Upper lobe of left lung (tissue), 6 donors: ENCODE measurements around the gene SNTG2. TPM values are rescaled to one million over a fixed set of nuclear protein-coding genes. Genes with fewer than 3 reads are reported as not detected.
A peak's percentile ranks its signal among the peaks of the same experiment; 100 is the strongest.

Source experiments
- ATAC-seq, 2 donors: fragments of 200-7000 bp; cut with Tn5 transposase; one replicate each; pipeline ENCODE4 v1.9.1; 2022; ENCODE audit warnings: mild to moderate bottlenecking in 2 of 2, moderate library complexity in 2 of 2; ENCODE audit not compliant: low FRiP score in 2 of 2
- DNase-seq, 2 donors: peaks; one replicate each; pipeline ENCODE4 v3.0.0-alpha.2; 2019 to 2020
- H3K27ac ChIP-seq, 4 donors: fragments of 200-600 bp; sonication (generic); one replicate each; pipeline ENCODE4 v1.5.1; 2016 to 2019
- H3K27me3 ChIP-seq, 4 donors: fragments of 200-600 bp; sonication (generic); one replicate each; pipeline ENCODE4 v1.5.1; 2017 to 2019
- H3K36me3 ChIP-seq, 4 donors: fragments of 200-600 bp; sonication (generic); one replicate each; pipeline ENCODE4 v1.5.1; 2016 to 2019
- H3K4me1 ChIP-seq, 4 donors: fragments of 200-600 bp; sonication (generic); one replicate each; pipeline ENCODE4 v1.5.1; 2018 to 2019
- H3K4me3 ChIP-seq, 4 donors: fragments of 200-600 bp; sonication (generic); one replicate each; pipeline ENCODE4 v1.5.1; 2017 to 2019; ENCODE audit warnings: mild to moderate bottlenecking in 2 of 4, moderate library complexity in 1 of 4
- H3K9me3 ChIP-seq, 4 donors: fragments of 200-600 bp; sonication (generic); one replicate each; pipeline ENCODE4 v1.5.1; 2018 to 2019
- EP300 ChIP-seq, 4 donors: sonication (generic); formaldehyde crosslinking; IDR thresholded peaks; one replicate each; pipeline ENCODE4 v1.5.1; 2017; ENCODE audit warnings: antibody characterized with exemption in 4 of 4, control low read depth in 2 of 4
- POLR2A ChIP-seq, 4 donors: fragments of 450-650 bp; IDR thresholded peaks; one replicate each; pipeline ENCODE4 v1.5.1; 2016 to 2017; ENCODE audit warnings: antibody characterized with exemption in 4 of 4, mild to moderate bottlenecking in 2 of 4
- POLR2AphosphoS5 ChIP-seq, 2 donors: sonication (generic); formaldehyde crosslinking; IDR thresholded peaks; one replicate each; pipeline ENCODE4 v1.5.1; 2017; ENCODE audit warnings: antibody characterized with exemption in 2 of 2
- WGBS, 2 donors: methylation state at CpG; one replicate each; pipeline ENCODE4 v1.1.5; 2017 to 2018; 5-methylcytosine and 5-hydroxymethylcytosine counted together
- total RNA-seq, 6 donors: library from RNA; depleted of rRNA in 4 of 6; stranded (reverse); fragments of >200 nt in 4 of 6; gene quantifications; one replicate each; pipeline versions ENCODE4 v1.1.0 to v1.2.1, GENCODE V29; 2016 to 2021
- TF ChIP-seq, protein P1 (sequence below), 6 experiments: fragments of 450-650 bp in 4 of 6; fragments of 200-600 bp in 2 of 6; sonication (generic) in 2 of 6; IDR thresholded peaks; one replicate each; pipeline ENCODE4 v1.5.1; 2016 to 2019; ENCODE audit warnings: antibody characterized with exemption in 6 of 6
- donor health status: DM: no; HTN: no; CAD: no; lungs with moderate emphysema.
- donor health status: DM: no; HTN: yes; CAD: no; lungs with severe emphysema.

SNTG2 gene
- total RNA-seq, 6 donors from 2014 or later, result 1.1 to 13.6 (median 3.0) TPM

DNA sequence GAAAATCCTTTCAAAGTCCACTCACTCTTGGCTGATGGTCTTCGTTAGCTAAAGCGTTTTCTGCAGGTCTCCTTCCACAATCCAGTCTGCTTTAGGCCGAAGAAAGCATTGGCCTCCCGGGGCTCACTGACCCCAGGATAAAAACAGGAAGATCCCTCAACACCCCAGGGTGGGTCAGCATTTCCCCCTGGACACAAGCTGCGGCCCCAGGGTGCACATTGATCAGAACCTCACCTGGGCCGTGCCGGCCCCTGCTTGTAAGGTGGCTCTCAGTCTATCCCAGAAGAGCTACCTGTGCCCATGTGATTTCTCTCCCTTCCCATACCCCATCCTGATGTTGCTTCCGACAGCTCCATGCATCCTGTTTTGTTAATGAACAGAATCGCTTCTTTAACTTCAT is 349.6 kb downstream of the SNTG2 start:
- whole genome bisulfite sequencing, 2 donors, result 87 to 88% methylated on average over 5 to 9 of the region's 9 CpGs

DNA sequence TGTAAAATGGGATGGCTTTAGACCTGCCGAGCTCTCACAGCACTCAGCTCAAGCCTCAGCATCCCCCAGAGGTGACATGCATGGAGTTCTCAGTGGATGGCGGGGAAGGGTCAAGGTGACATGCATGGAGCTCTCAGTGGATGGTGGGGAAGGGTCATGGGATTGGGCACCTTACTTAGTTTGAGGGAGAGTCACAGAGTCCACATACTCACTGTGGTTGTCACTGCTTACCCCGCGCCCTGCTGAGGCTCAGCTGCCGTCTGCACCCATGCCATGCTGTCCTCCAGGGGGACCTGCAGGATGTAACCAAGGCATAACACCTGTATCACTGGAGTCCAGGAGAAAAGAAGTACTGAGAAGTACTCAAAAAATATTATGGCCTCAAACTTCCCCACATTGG is 350.4 kb downstream of the SNTG2 start:
- TF ChIP-seq POLR2AphosphoS5 (IDR thresholded peaks at IDR 0.05), result no peak
- TF ChIP-seq POLR2A (IDR thresholded peaks at IDR 0.05), result no peak
- TF ChIP-seq, protein P1, sequence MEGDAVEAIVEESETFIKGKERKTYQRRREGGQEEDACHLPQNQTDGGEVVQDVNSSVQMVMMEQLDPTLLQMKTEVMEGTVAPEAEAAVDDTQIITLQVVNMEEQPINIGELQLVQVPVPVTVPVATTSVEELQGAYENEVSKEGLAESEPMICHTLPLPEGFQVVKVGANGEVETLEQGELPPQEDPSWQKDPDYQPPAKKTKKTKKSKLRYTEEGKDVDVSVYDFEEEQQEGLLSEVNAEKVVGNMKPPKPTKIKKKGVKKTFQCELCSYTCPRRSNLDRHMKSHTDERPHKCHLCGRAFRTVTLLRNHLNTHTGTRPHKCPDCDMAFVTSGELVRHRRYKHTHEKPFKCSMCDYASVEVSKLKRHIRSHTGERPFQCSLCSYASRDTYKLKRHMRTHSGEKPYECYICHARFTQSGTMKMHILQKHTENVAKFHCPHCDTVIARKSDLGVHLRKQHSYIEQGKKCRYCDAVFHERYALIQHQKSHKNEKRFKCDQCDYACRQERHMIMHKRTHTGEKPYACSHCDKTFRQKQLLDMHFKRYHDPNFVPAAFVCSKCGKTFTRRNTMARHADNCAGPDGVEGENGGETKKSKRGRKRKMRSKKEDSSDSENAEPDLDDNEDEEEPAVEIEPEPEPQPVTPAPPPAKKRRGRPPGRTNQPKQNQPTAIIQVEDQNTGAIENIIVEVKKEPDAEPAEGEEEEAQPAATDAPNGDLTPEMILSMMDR (IDR thresholded peaks at IDR 0.05), result no peak
- TF ChIP-seq EP300 (IDR thresholded peaks at IDR 0.05), result no peak

More for the DNA sequence above, 349.6 kb downstream of the SNTG2 start:
- ATAC-seq (no peak), DNase-seq (no peak)
- H3K36me3 ChIP-seq, result no peaks in the 10 kb centered on the region
- no peak overlapping the region for H3K4me3 ChIP-seq
- H3K4me1 ChIP-seq, result no peaks in the 10 kb centered on the region
- H3K9me3 ChIP-seq, result no peaks in the 10 kb centered on the region
- no peak for TF ChIP-seq POLR2AphosphoS5 (IDR thresholded peaks at IDR 0.05)
- no peak overlapping the region for H3K27ac ChIP-seq
- no peaks in the 10 kb centered on the region for H3K27me3 ChIP-seq

DNA sequence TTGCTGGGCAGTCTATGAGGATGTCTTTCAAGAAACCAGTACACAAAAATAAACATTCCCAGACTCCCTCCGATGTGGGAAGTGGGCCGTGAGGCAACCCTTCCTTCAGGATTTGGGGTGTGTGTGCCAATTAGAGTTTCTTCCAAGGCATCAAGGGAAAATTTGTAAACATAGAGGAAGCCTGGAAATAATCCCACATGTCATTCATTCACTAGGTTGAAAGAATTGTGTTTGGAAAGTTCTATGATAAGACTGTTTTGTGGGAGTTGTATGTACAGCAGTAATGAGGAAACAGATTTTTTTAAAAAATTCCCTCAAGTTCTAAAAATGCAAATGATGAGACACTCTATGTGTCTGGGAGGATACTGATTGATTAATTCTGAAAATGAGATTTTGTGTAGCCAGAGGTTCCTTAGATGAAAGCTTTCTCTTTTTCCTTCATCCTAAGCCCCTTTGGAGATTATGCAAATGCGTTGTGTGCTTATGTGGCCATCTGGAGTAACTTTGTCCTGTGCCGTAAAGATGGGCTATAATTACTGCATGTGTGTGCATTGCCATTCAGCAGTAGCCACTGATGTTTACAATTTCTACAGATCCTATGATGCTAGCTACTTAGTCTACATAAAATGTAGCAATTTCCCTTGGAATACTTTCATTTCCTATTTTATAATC is 354.8 kb downstream of the SNTG2 start:
- no peaks in the 10 kb centered on the region for H3K4me1 ChIP-seq
- H3K9me3 ChIP-seq, result no peaks in the 10 kb centered on the region
- DNase-seq, result no peak
- whole genome bisulfite sequencing, 2 donors, result 61 to 80% methylated on average over 4 of the region's 4 CpGs
- no peak for ATAC-seq
- no peak overlapping the region for H3K27ac ChIP-seq
- no peak overlapping the region for H3K4me3 ChIP-seq
- no peaks in the 10 kb centered on the region for H3K36me3 ChIP-seq
- no peaks in the 10 kb centered on the region for H3K27me3 ChIP-seq
- TF ChIP-seq POLR2A (IDR thresholded peaks at IDR 0.05), result no peak
- no peak for TF ChIP-seq EP300 (IDR thresholded peaks at IDR 0.05)
- TF ChIP-seq, protein P1 (IDR thresholded peaks at IDR 0.05), result no peak
- no peak for TF ChIP-seq POLR2AphosphoS5 (IDR thresholded peaks at IDR 0.05)

More for the DNA sequence above, 350.4 kb downstream of the SNTG2 start:
- H3K27ac ChIP-seq, result no peak overlapping the region
- no peaks in the 10 kb centered on the region for H3K27me3 ChIP-seq
- H3K9me3 ChIP-seq, result no peaks in the 10 kb centered on the region
- H3K36me3 ChIP-seq, result no peaks in the 10 kb centered on the region
- DNase-seq (no peak), ATAC-seq (no peak)
- WGBS, 2 donors, result 90 to 98% methylated on average over 5 of the region's 5 CpGs
- no peak overlapping the region for H3K4me3 ChIP-seq
- no peaks in the 10 kb centered on the region for H3K4me1 ChIP-seq

DNA sequence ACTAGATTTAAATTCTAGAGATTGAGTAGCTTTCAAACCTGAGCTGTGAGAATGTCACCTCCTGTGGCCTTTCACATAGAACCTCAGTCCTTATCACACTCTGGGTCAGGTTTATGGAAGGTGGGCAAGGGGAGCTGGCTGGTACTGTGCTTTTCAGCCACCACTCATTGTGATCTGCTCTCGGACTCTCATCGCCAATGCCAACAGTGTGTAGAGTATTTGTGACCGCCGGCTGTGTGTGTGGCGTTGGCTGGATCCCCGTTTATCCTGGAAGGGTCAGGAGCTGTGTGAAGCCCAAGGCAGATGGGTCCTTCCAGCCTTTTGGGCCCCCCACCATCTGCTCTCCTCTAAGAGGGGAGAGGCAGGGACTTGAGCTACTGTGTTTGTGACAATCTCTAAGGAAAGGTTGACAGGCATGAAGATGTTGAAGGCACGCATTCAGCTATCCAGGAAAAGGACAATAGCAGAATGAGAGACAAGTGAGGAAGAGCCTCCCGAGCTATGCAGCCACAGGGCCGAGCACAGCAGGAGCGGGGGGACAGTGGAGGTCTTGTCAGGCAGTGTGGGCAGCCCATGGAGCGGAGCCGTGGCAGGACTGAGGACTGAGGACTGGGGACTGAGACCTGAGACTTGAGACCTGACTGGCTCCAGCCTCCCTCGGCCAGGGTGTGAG is 355.5 kb downstream of the SNTG2 start:
- Histone ChIP-seq H3K27me3 (no peaks in the 10 kb centered on the region), H3K4me3 (no peak overlapping the region), H3K4me1 (no peaks in the 10 kb centered on the region), H3K36me3 (no peaks in the 10 kb centered on the region), H3K9me3 (no peaks in the 10 kb centered on the region), H3K27ac (no peak overlapping the region)
- ATAC-seq (no peak), DNase-seq (no peak)
- 87 to 88% methylated on average over 11 to 13 of the region's 13 CpGs for whole genome bisulfite sequencing, 2 donors
- TF ChIP-seq EP300 (IDR thresholded peaks at IDR 0.05), result no peak
- TF ChIP-seq POLR2A (IDR thresholded peaks at IDR 0.05), result no peak
- TF ChIP-seq, protein P1 (IDR thresholded peaks at IDR 0.05), result no peak
- TF ChIP-seq POLR2AphosphoS5 (IDR thresholded peaks at IDR 0.05), result no peak

DNA sequence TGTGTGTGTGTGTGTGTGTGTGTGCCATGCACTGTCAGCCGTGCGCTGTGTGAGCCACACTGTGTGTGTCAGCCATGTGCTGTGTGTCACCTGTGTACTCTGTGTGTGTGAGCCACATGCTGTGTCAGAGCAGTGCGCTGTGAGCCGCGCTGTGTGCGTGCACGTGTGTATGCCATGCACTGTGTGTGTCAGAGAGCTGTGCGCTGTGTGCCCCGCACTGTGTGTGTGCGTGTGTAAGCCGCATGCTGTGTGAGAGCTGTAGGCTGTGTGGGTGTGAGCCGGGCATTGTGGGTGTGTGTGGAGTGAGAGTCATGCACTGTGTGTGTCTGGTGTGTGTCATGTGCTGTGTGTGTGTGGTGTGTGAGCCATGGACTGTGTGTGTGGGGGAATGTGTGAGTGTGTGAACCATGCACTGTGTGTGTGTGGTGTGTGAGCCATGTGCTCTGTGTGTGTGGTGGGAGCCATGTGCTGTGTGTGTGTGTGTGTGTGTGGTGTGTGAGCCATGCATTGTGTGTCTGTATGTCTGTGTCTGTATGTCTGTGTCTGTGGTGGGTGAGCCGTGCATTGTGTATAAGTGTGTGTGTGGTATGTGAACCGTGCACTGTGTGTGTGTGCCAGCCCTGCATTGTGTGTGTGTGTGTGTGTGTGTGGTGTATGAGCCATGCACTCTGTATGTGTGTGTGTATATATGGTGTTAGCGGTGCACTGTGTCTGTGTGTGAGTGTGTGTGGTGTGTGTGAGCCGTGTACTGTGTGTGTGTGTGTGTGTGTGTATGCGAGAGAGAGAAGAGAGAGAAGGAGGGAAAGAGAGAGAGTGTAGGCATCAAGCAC is 356.3 kb downstream of the SNTG2 start:
- Histone ChIP-seq H3K27me3 (no peaks in the 10 kb centered on the region), H3K4me1 (no peaks in the 10 kb centered on the region), H3K36me3 (no peaks in the 10 kb centered on the region), H3K27ac (no peak overlapping the region), H3K9me3 (no peaks in the 10 kb centered on the region), H3K4me3 (no peak overlapping the region)
- 91% methylated on average over 8 to 17 of the region's 17 CpGs for WGBS, 2 donors
- no peak for TF ChIP-seq POLR2AphosphoS5 (IDR thresholded peaks at IDR 0.05)
- TF ChIP-seq POLR2A (IDR thresholded peaks at IDR 0.05), result no peak
- ATAC-seq (peak; percentile 37 to 67), DNase-seq (peak in 1 of 2 donors; percentile 64)
